Brain microvascular endothelial cell (primary cell): ENCODE measurements around the gene PPIP5K1.

Experiments used
- DNase-seq: peaks from one replicate; pipeline ENCODE4 v3.0.0-alpha.2; 2020
- H3K27ac ChIP-seq: fragments of 250-450 bp; sonication (Bioruptor Pico); 2 replicates; pipeline ENCODE4 v1.5.1; 2020; ENCODE audit warnings: mild to moderate bottlenecking, moderate library complexity
- H3K27me3 ChIP-seq: fragments of 250-450 bp; sonication (Bioruptor Pico); replicated peaks from 2 replicates; pipeline ENCODE4 v1.5.1; 2020; ENCODE audit warnings: mild to moderate bottlenecking
- H3K36me3 ChIP-seq: fragments of 250-450 bp; sonication (Bioruptor Pico); replicated peaks from 2 replicates; pipeline ENCODE4 v1.5.1; 2020; ENCODE audit warnings: mild to moderate bottlenecking
- H3K4me3 ChIP-seq: 2 replicates; pipeline ENCODE4 v1.5.1; 2011; ENCODE audit warnings: low read depth, mild to moderate bottlenecking, control low read depth, low read length, moderate library complexity
- CTCF ChIP-seq: IDR thresholded peaks from 2 replicates; pipeline ENCODE4 v1.5.1; 2011; ENCODE audit warnings: low read depth, mild to moderate bottlenecking, moderate library complexity, low read length, control low read depth, inconsistent platforms; ENCODE audit errors: missing control alignments
- in situ Hi-C: cut with HindIII; loops from 2 replicates; pipeline ENCODE4 v1.10.0; 2017; ENCODE audit warnings: low sequenced_read_pairs, low pct_ligation_motif_present

The PPIP5K1 gene

GRCh38 chr15:43531018-43531670 lies 58.9 kb downstream of the PPIP5K1 start:
- H3K27me3 ChIP-seq = no peaks in the 10 kb centered on the region
- no peak overlapping the region for H3K4me3 ChIP-seq
- DNase-seq = no peak
- in situ Hi-C loops = no loop called here
- no peaks in the 10 kb centered on the region for H3K36me3 ChIP-seq
- no peak for TF ChIP-seq CTCF
- no peak overlapping the region for H3K27ac ChIP-seq

DNA sequence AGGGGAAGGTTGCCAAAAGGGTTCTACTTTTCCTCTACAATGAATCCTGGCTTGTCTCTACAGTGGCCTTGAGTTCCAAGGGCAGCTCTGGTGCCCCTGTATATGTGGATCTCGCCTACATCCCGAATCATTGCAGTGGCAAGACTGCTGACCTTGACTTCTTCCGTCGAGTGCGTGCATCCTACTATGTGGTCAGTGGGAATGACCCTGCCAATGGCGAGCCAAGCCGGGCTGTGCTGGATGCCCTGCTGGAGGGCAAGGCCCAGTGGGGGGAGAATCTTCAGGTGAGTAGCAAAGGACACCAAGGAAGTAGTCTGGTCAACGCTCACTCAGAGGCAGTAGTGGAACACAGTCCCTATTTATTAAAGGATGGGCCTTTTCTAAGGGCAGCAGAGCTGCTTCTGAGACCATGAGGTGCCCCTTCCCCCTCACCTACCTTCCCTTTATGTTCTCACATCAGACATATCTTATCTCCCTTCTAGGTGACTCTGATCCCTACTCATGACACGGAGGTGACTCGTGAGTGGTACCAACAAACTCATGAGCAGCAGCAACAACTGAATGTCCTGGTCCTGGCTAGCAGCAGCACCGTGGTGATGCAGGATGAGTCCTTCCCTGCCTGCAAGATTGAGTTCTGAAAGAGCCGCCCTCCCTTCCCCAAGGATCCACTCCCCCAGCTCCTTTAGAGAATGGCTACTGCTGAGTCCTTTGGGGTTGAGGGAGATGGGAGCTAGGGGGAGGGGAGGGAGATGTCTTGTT lies 60.2 kb downstream of the PPIP5K1 start:
- no peaks in the 10 kb centered on the region for H3K27me3 ChIP-seq
- no peak for DNase-seq
- H3K27ac ChIP-seq = no peak overlapping the region
- H3K4me3 ChIP-seq = no peak overlapping the region
- no peak for TF ChIP-seq CTCF
- in situ Hi-C loops = no loop called here
- H3K36me3 ChIP-seq = peaks cover 6% of the 10 kb centered on the region

- TF ChIP-seq CTCF = no peak
- no peak for DNase-seq
- Histone ChIP-seq H3K4me3 (no peak overlapping the region), H3K36me3 (peaks cover 12% of the 10 kb centered on the region), H3K27ac (no peak overlapping the region), H3K27me3 (no peaks in the 10 kb centered on the region)
- in situ Hi-C loops = no loop called here
Observed at GRCh38 chr15:43529141-43529540, 60.9 kb downstream of the PPIP5K1 start.

- no peaks in the 10 kb centered on the region for H3K27me3 ChIP-seq
- H3K4me3 ChIP-seq = no peak overlapping the region
- DNase-seq = no peak
- no peak for TF ChIP-seq CTCF
- in situ Hi-C loops = no loop called here
- H3K27ac ChIP-seq = no peak overlapping the region
- H3K36me3 ChIP-seq = peaks cover 16% of the 10 kb centered on the region
Observed at GRCh38 chr15:43528542-43529007, 61.4 kb downstream of the PPIP5K1 start.

GRCh38 chr15:43527802-43528541 lies 62.0 kb downstream of the PPIP5K1 start:
- Histone ChIP-seq H3K27ac (no peak overlapping the region), H3K4me3 (no peak overlapping the region), H3K27me3 (no peaks in the 10 kb centered on the region), H3K36me3 (peaks cover 16% of the 10 kb centered on the region)
- TF ChIP-seq CTCF = no peak
- in situ Hi-C loops = no loop called here
- no peak for DNase-seq
